Trophoblast cell (in vitro differentiated cells and primary cell): ENCODE data around the gene BICC1.

Experiments used
- DNase-seq, 2 donors: peaks; one replicate each; pipeline ENCODE4 v3.0.0-alpha.2; 2016
- H2AFZ ChIP-seq: 2 replicates; pipeline ENCODE4 v1.6.1; 2013; ENCODE audit warnings: low read length, moderate library complexity, mild to moderate bottlenecking; ENCODE audit not compliant: insufficient read depth, poor library complexity
- H2AK5ac ChIP-seq: 2 replicates; pipeline ENCODE4 v1.6.1; 2013; ENCODE audit warnings: mild to moderate bottlenecking, low read length
- H2BK120ac ChIP-seq: 2 replicates; pipeline ENCODE4 v1.6.1; 2013; ENCODE audit warnings: low read length, mild to moderate bottlenecking, moderate library complexity; ENCODE audit not compliant: insufficient read depth, poor library complexity
- H2BK12ac ChIP-seq: 2 replicates; pipeline ENCODE4 v1.6.1; 2013; ENCODE audit warnings: mild to moderate bottlenecking, low read length, moderate library complexity
- H2BK5ac ChIP-seq: 2 replicates; pipeline ENCODE4 v1.6.1; 2013; ENCODE audit warnings: low read length, low read depth, moderate library complexity, mild to moderate bottlenecking; ENCODE audit not compliant: poor library complexity
- H3K14ac ChIP-seq: 2 replicates; pipeline ENCODE4 v1.6.1; 2013; ENCODE audit warnings: mild to moderate bottlenecking, low read length
- H3K18ac ChIP-seq: 2 replicates; pipeline ENCODE4 v1.6.1; 2013; ENCODE audit warnings: mild to moderate bottlenecking, low read length
- H3K23ac ChIP-seq: 2 replicates; pipeline ENCODE4 v1.6.1; 2013; ENCODE audit warnings: low read length
- H3K27ac ChIP-seq: 2 replicates; pipeline ENCODE4 v1.5.1; 2013; ENCODE audit warnings: low read depth, mild to moderate bottlenecking, inconsistent platforms, low read length, moderate library complexity
- H3K27me3 ChIP-seq: 2 replicates; pipeline ENCODE4 v1.6.1; 2013; ENCODE audit warnings: inconsistent platforms, mild to moderate bottlenecking, low read length, moderate library complexity; ENCODE audit not compliant: insufficient read depth
- H3K36me3 ChIP-seq, 2 experiments: 1 replicate in 1 of 2; 2 replicates in 1 of 2; pipeline ENCODE4 v1.6.1; 2013; ENCODE audit warnings: low read length in 2 of 2, mild to moderate bottlenecking in 2 of 2, moderate library complexity in 1 of 2; ENCODE audit not compliant: insufficient read depth in 2 of 2, control insufficient read depth in 1 of 2
- H3K4ac ChIP-seq: 2 replicates; pipeline ENCODE4 v1.6.1; 2013; ENCODE audit warnings: low read depth, mild to moderate bottlenecking, low read length, moderate library complexity
- H3K4me1 ChIP-seq, 2 experiments: 1 replicate in 1 of 2; 2 replicates in 1 of 2; pipeline ENCODE4 v1.6.1; 2013; ENCODE audit warnings: low read length in 2 of 2, mild to moderate bottlenecking in 2 of 2, moderate library complexity in 1 of 2; ENCODE audit not compliant: insufficient read depth in 2 of 2, control insufficient read depth in 1 of 2
- H3K4me2 ChIP-seq: 2 replicates; pipeline ENCODE4 v1.6.1; 2013; ENCODE audit warnings: inconsistent platforms, mild to moderate bottlenecking, low read length, moderate library complexity
- H3K4me3 ChIP-seq: 2 replicates; pipeline ENCODE4 v1.5.1; 2013; ENCODE audit warnings: mild to moderate bottlenecking, low read depth, low read length, inconsistent platforms
- H3K79me1 ChIP-seq: one replicate; pipeline ENCODE4 v1.6.1; 2013; ENCODE audit warnings: low read length
- H3K79me2 ChIP-seq: 2 replicates; pipeline ENCODE4 v1.6.1; 2013; ENCODE audit warnings: low read length, mild to moderate bottlenecking; ENCODE audit not compliant: control insufficient read depth, insufficient read depth, poor library complexity
- H3K9ac ChIP-seq: 2 replicates; pipeline ENCODE4 v1.6.1; 2013; ENCODE audit warnings: mild to moderate bottlenecking, low read length
- H3K9me3 ChIP-seq: 2 replicates; pipeline ENCODE4 v1.6.1; 2013; ENCODE audit warnings: low read depth, mild to moderate bottlenecking, control low read depth, inconsistent platforms, low read length; ENCODE audit not compliant: insufficient read depth
- H4K12ac ChIP-seq: 2 replicates; pipeline ENCODE4 v1.6.1; 2013; ENCODE audit warnings: low read depth, mild to moderate bottlenecking, low read length, moderate library complexity
- H4K8ac ChIP-seq: 2 replicates; pipeline ENCODE4 v1.6.1; 2013; ENCODE audit warnings: low read depth, mild to moderate bottlenecking, low read length, moderate library complexity
- H4K91ac ChIP-seq: one replicate; pipeline ENCODE4 v1.6.1; 2013; ENCODE audit warnings: low read depth, mild to moderate bottlenecking, low read length, moderate library complexity
- WGBS: extraction: QIAGEN DNeasy Blood & Tissue Kit; methylation state at CpG from one replicate; pipeline ENCODE4 v1.1.7; 2013; ENCODE audit warnings: missing lambda C conversion rate; ENCODE audit not compliant: insufficient read length, insufficient coverage; ENCODE audit errors: extremely low coverage; 5-methylcytosine and 5-hydroxymethylcytosine counted together

Gene BICC1

DNA sequence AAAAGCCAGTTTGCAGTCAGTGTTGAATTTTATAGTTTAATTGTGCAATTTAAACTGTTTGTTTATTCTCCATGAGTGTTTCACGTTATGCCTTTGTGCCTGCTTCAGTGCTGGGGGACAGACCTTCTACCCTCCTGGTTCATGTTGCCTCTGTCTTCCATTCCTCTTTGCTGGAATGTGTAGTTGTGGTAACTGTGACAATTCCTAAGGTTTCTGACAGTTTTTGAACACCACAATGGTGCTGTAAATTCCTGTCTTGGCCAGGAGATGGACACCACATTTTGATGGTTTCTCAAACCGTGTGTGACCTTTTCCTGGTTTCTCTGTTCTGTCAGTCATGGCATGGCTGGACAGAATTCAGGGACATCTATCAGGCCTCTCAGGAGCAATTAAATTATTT lies 201.7 kb downstream of the BICC1 start:
- Histone ChIP-seq H3K27ac (no peak overlapping the region), H3K4me2 (no peak overlapping the region), H3K9me3 (no peaks in the 10 kb centered on the region), H3K14ac (no peak overlapping the region), H3K79me1 (no peaks in the 10 kb centered on the region), H3K23ac (no peak overlapping the region), H3K4me3 (no peak overlapping the region), H3K79me2 (no peaks in the 10 kb centered on the region), H2AFZ (no peak overlapping the region), H3K4ac (no peak overlapping the region), H2AK5ac (no peak overlapping the region), H2BK12ac (no peak overlapping the region), H3K9ac (no peak overlapping the region), H4K12ac (no peak overlapping the region), H3K4me1 (no peaks in the 10 kb centered on the region), H2BK5ac (no peak overlapping the region), H3K18ac (no peak overlapping the region), H4K91ac (no peak overlapping the region), H4K8ac (no peak overlapping the region), H3K36me3 (no peaks in the 10 kb centered on the region), H3K27me3 (no peaks in the 10 kb centered on the region), H2BK120ac (no peak overlapping the region)
- WGBS, result no CpG with 5 or more reads among the region's 2 CpGs
- DNase-seq, result peak in 1 of 2 donors; percentile 14

DNA sequence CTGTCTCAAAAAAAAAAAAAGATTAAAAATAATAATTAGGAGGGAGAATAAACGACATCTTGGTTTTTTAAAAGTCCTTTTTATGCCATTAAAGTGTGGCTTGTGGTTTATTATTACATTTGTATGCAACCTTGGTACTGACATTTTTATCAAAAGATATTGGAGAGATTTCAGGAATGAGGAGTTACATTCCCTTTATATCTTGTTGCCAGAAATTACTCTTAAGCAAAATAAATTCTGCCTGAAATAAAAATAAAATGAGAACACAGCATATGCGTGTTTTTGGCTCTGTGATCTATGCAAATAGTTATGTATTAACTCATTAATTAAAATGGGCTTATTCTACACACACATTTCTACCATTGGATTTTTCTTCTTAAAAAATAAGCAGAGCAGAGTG lies 202.4 kb downstream of the BICC1 start:
- Histone ChIP-seq H3K27ac (no peak overlapping the region), H4K91ac (no peak overlapping the region), H3K18ac (no peak overlapping the region), H3K4me1 (no peaks in the 10 kb centered on the region), H4K8ac (no peak overlapping the region), H3K4me3 (no peak overlapping the region), H2BK5ac (no peak overlapping the region), H3K27me3 (no peaks in the 10 kb centered on the region), H4K12ac (no peak overlapping the region), H2AK5ac (no peak overlapping the region), H2BK12ac (no peak overlapping the region), H2BK120ac (no peak overlapping the region), H3K79me1 (no peaks in the 10 kb centered on the region), H3K23ac (no peak overlapping the region), H3K4me2 (no peak overlapping the region), H3K9me3 (no peaks in the 10 kb centered on the region), H3K9ac (no peak overlapping the region), H2AFZ (no peak overlapping the region), H3K79me2 (no peaks in the 10 kb centered on the region), H3K4ac (no peak overlapping the region), H3K14ac (no peak overlapping the region), H3K36me3 (no peaks in the 10 kb centered on the region)
- WGBS, result no CpG with 5 or more reads among the region's 2 CpGs
- DNase-seq, result no peak

DNA sequence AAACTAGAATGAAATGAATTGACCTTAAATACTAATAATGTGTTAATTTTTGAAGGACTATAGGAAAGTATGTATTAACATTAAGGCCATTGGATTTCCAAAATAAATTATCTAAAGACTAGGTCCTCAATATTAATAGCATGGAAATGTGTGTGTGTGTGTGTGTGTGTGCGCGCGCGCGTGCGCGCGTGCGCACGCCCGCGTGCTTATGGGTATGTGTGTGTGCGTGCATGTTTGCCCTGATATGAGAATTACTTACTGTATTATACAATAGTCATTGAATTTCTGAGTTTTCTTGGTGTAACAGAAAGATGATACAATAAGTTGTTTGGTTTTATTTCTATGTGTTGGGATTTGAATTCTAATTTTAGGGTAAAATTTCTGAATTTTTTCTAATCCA lies 205.9 kb downstream of the BICC1 start:
- no peak overlapping the region for H3K14ac ChIP-seq
- H2AFZ ChIP-seq, result no peak overlapping the region
- H3K4ac ChIP-seq, result no peak overlapping the region
- H3K79me1 ChIP-seq, result no peaks in the 10 kb centered on the region
- no peaks in the 10 kb centered on the region for H3K36me3 ChIP-seq
- no peaks in the 10 kb centered on the region for H3K27me3 ChIP-seq
- no peak overlapping the region for H3K18ac ChIP-seq
- no peak for DNase-seq
- no peak overlapping the region for H3K4me2 ChIP-seq
- no peaks in the 10 kb centered on the region for H3K9me3 ChIP-seq
- H2BK120ac ChIP-seq, result no peak overlapping the region
- no peak overlapping the region for H2BK12ac ChIP-seq
- no peak overlapping the region for H2BK5ac ChIP-seq
- WGBS, result no CpG with 5 or more reads among the region's 13 CpGs
- no peak overlapping the region for H3K9ac ChIP-seq
- H3K4me3 ChIP-seq, result no peak overlapping the region
- no peaks in the 10 kb centered on the region for H3K4me1 ChIP-seq
- H3K23ac ChIP-seq, result no peak overlapping the region
- no peak overlapping the region for H4K91ac ChIP-seq
- no peak overlapping the region for H4K12ac ChIP-seq
- H4K8ac ChIP-seq, result no peak overlapping the region
- no peak overlapping the region for H3K27ac ChIP-seq
- H3K79me2 ChIP-seq, result no peaks in the 10 kb centered on the region
- no peak overlapping the region for H2AK5ac ChIP-seq

DNA sequence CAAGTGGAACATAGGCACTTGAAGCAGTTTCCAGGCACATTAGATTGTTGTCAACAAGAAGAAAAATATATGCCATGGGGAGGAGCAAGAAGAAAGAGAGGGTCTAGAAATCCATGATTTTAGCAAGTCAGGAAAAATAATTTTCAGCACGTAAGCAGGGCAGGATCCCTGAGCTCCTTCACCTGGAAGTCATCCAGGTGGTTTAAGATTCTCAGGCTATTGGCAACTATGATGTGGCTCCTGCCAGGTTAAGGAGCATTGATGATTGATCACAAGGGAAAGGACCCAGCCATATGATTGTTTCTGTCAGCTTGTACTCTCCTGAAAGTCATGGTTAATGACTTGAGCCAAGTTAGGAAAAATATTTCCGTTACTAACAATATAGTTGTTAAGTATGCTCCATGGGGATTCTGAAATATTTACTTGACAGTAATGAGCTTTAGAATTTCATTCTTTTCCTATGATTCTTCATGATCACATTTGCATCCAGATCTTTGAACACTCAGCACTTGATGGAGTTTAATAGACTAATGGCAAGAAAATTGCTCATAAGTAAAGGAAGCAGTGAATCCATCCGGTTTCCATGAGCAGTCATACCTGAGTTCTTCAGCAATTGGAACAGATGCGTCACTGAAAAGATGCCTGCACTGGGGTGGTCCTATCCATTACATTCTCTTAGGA lies 209.1 kb downstream of the BICC1 start:
- Histone ChIP-seq H2AK5ac (no peak overlapping the region), H3K79me1 (no peaks in the 10 kb centered on the region), H4K8ac (no peak overlapping the region), H3K4me1 (no peaks in the 10 kb centered on the region), H3K23ac (no peak overlapping the region), H3K4ac (no peak overlapping the region), H3K9ac (no peak overlapping the region), H3K9me3 (no peaks in the 10 kb centered on the region), H3K14ac (no peak overlapping the region), H2BK120ac (no peak overlapping the region), H3K79me2 (no peaks in the 10 kb centered on the region), H3K4me2 (no peak overlapping the region), H2AFZ (no peak overlapping the region), H3K36me3 (no peaks in the 10 kb centered on the region), H3K18ac (no peak overlapping the region), H2BK5ac (no peak overlapping the region), H3K4me3 (no peak overlapping the region), H4K91ac (no peak overlapping the region), H4K12ac (no peak overlapping the region), H3K27ac (no peak overlapping the region), H3K27me3 (no peaks in the 10 kb centered on the region), H2BK12ac (no peak overlapping the region)
- no CpG with 5 or more reads among the region's 4 CpGs for WGBS
- DNase-seq, result no peak
